Mesenchymal stem cell (in vitro differentiated cells and primary cell): ENCODE data around the gene ZGPAT.

Experiments
- DNase-seq: peaks from one replicate; pipeline ENCODE4 v3.0.0-alpha.2; 2013
- H2AFZ ChIP-seq: one replicate; pipeline ENCODE4 v1.6.1; 2013; ENCODE audit warnings: low read depth, mild to moderate bottlenecking, control low read depth, inconsistent platforms, low read length, moderate library complexity
- H2AK5ac ChIP-seq: 2 replicates; pipeline ENCODE4 v1.6.1; 2013; ENCODE audit warnings: low read length, moderate library complexity, mild to moderate bottlenecking, inconsistent platforms; ENCODE audit not compliant: severe bottlenecking
- H2BK120ac ChIP-seq: one replicate; pipeline ENCODE4 v1.6.1; 2013; ENCODE audit warnings: low read depth, mild to moderate bottlenecking, inconsistent platforms, low read length, moderate library complexity
- H2BK12ac ChIP-seq, 2 experiments: one replicate each; pipeline ENCODE4 v1.6.1; 2013; ENCODE audit warnings: inconsistent platforms in 2 of 2, low read length in 2 of 2, mild to moderate bottlenecking in 2 of 2, moderate library complexity in 2 of 2, control low read depth in 1 of 2
- H2BK15ac ChIP-seq: one replicate; pipeline ENCODE4 v1.6.1; 2013; ENCODE audit warnings: mild to moderate bottlenecking, low read depth, inconsistent platforms; ENCODE audit not compliant: poor library complexity, severe bottlenecking
- H2BK5ac ChIP-seq: 2 replicates; pipeline ENCODE4 v1.6.1; 2013; ENCODE audit warnings: low read depth, mild to moderate bottlenecking, low read length, control low read depth, inconsistent platforms; ENCODE audit not compliant: poor library complexity, severe bottlenecking
- H3K14ac ChIP-seq, 2 experiments: one replicate each; pipeline ENCODE4 v1.6.1; 2013; ENCODE audit warnings: inconsistent platforms in 2 of 2, low read length in 2 of 2, control low read depth in 1 of 2, mild to moderate bottlenecking in 1 of 2, moderate library complexity in 1 of 2
- H3K18ac ChIP-seq, 2 experiments: one replicate each; pipeline ENCODE4 v1.6.1; 2013; ENCODE audit warnings: inconsistent platforms in 2 of 2, low read length in 2 of 2, control low read depth in 1 of 2, low read depth in 1 of 2, mild to moderate bottlenecking in 1 of 2
- H3K23ac ChIP-seq, 2 experiments: one replicate each; pipeline ENCODE4 v1.6.1; 2013; ENCODE audit warnings: inconsistent platforms in 2 of 2, low read length in 2 of 2, mild to moderate bottlenecking in 2 of 2, moderate library complexity in 2 of 2, control low read depth in 1 of 2
- H3K27ac ChIP-seq: 2 replicates; pipeline ENCODE4 v1.5.1; 2013; ENCODE audit warnings: mild to moderate bottlenecking, moderate library complexity, low read length, control low read depth, inconsistent platforms; ENCODE audit not compliant: poor library complexity, severe bottlenecking
- H3K27me3 ChIP-seq, 2 experiments: 2 replicates each; pipeline versions ENCODE4 v1.6.1 to v1.7.0; 2013; ENCODE audit warnings: low read length in 2 of 2, mild to moderate bottlenecking in 2 of 2, moderate library complexity in 2 of 2, control low read depth in 1 of 2, inconsistent platforms in 1 of 2; ENCODE audit not compliant: control insufficient read depth in 1 of 2, insufficient read depth in 1 of 2
- H3K36me3 ChIP-seq, 2 experiments: 2 replicates each; pipeline versions ENCODE4 v1.6.1 to v1.7.0; 2013; ENCODE audit warnings: low read length in 2 of 2, control low read depth in 1 of 2, inconsistent platforms in 1 of 2, low read depth in 1 of 2, mild to moderate bottlenecking in 1 of 2; ENCODE audit not compliant: insufficient read depth in 2 of 2, control insufficient read depth in 1 of 2
- H3K4ac ChIP-seq, 2 experiments: one replicate each; pipeline ENCODE4 v1.6.1; 2013; ENCODE audit warnings: inconsistent platforms in 2 of 2, low read length in 2 of 2, mild to moderate bottlenecking in 2 of 2, moderate library complexity in 2 of 2, control low read depth in 1 of 2, low read depth in 1 of 2
- H3K4me1 ChIP-seq: 2 replicates; pipeline ENCODE4 v1.6.1; 2013; ENCODE audit warnings: low read depth, low read length, control low read depth; ENCODE audit not compliant: control insufficient read depth, insufficient read depth
- H3K4me2 ChIP-seq: 2 replicates; pipeline ENCODE4 v1.6.1; 2013; ENCODE audit warnings: low read length, mild to moderate bottlenecking, inconsistent platforms; ENCODE audit not compliant: poor library complexity, severe bottlenecking
- H3K4me3 ChIP-seq, 2 experiments: 2 replicates each; pipeline versions ENCODE4 v1.5.1 to v1.7.0; 2013; ENCODE audit warnings: low read length in 2 of 2, mild to moderate bottlenecking in 2 of 2, control low read depth in 1 of 2, low read depth in 1 of 2; ENCODE audit not compliant: insufficient read depth in 1 of 2
- H3K79me1 ChIP-seq: replicated peaks from 2 replicates; pipeline ENCODE4 v1.6.1; 2013; ENCODE audit warnings: mild to moderate bottlenecking, control low read depth, low read length, inconsistent platforms; ENCODE audit not compliant: poor library complexity, severe bottlenecking
- H3K9ac ChIP-seq: 2 replicates; pipeline ENCODE4 v1.7.0; 2013; ENCODE audit warnings: mild to moderate bottlenecking, low read length, moderate library complexity
- H3K9me3 ChIP-seq: 2 replicates; pipeline ENCODE4 v1.7.0; 2013; ENCODE audit warnings: mild to moderate bottlenecking, low read length; ENCODE audit not compliant: control insufficient read depth
- H4K8ac ChIP-seq: one replicate; pipeline ENCODE4 v1.6.1; 2013; ENCODE audit warnings: inconsistent platforms, mild to moderate bottlenecking, low read length, moderate library complexity
- H4K91ac ChIP-seq: one replicate; pipeline ENCODE4 v1.6.1; 2013; ENCODE audit warnings: mild to moderate bottlenecking, low read length, inconsistent platforms
- WGBS: methylation state at CpG from one replicate; pipeline ENCODE4 v1.1.7; 2013; ENCODE audit warnings: mixed read lengths; 5-methylcytosine and 5-hydroxymethylcytosine counted together

Gene ZGPAT

GRCh38 chr20:63673951-63674350 lies 33.9 kb upstream of the ZGPAT start:
- Histone ChIP-seq H3K36me3 (peaks cover 67 to 69% of the 10 kb centered on the region in 2 experiments), H4K91ac (no peak overlapping the region), H3K27me3 (no peaks in the 10 kb centered on the region), H3K4me1 (peaks cover 1% of the 10 kb centered on the region), H3K4ac (no peak overlapping the region), H4K8ac (no peak overlapping the region), H3K4me2 (no peak overlapping the region), H3K14ac (no peak overlapping the region), H2BK120ac (no peak overlapping the region), H2BK12ac (no peak overlapping the region), H3K27ac (no peak overlapping the region), H2BK15ac (no peak overlapping the region), H3K23ac (no peak overlapping the region), H3K79me1 (peaks cover 3% of the 10 kb centered on the region), H2BK5ac (no peak overlapping the region), H3K9ac (no peak overlapping the region), H2AK5ac (no peak overlapping the region), H3K4me3 (no peak overlapping the region), H3K9me3 (no peaks in the 10 kb centered on the region), H2AFZ (no peak overlapping the region), H3K18ac (no peak overlapping the region)
- 97% methylated on average over 14 of the region's 14 CpGs for WGBS
- DNase-seq = no peak

- Histone ChIP-seq H3K4me2 (no peak overlapping the region), H3K36me3 (peaks cover 69 to 80% of the 10 kb centered on the region in 2 experiments), H3K14ac (no peak overlapping the region), H3K79me1 (peaks cover 3% of the 10 kb centered on the region), H3K4me3 (no peak overlapping the region), H3K4ac (no peak overlapping the region), H2BK120ac (no peak overlapping the region), H3K4me1 (peaks cover 6% of the 10 kb centered on the region), H2AK5ac (no peak overlapping the region), H3K18ac (no peak overlapping the region), H3K9me3 (no peaks in the 10 kb centered on the region), H2BK5ac (no peak overlapping the region), H2BK12ac (no peak overlapping the region), H4K8ac (peak overlapping the region; percentile 14), H3K27me3 (no peaks in the 10 kb centered on the region), H3K9ac (no peak overlapping the region), H2BK15ac (no peak overlapping the region), H4K91ac (no peak overlapping the region), H3K23ac (no peak overlapping the region), H2AFZ (no peak overlapping the region), H3K27ac (no peak overlapping the region)
- no peak for DNase-seq
- 97% methylated on average over 18 of the region's 20 CpGs for WGBS
Observed at GRCh38 chr20:63675681-63676368, 32.0 kb upstream of the ZGPAT start.

GRCh38 chr20:63678071-63678470 lies 29.8 kb upstream of the ZGPAT start:
- Histone ChIP-seq H2AK5ac (no peak overlapping the region), H3K27ac (no peak overlapping the region), H2BK5ac (no peak overlapping the region), H2AFZ (no peak overlapping the region), H3K4me3 (no peak overlapping the region), H3K36me3 (peaks cover 60 to 72% of the 10 kb centered on the region in 2 experiments), H2BK12ac (no peak overlapping the region), H3K4me1 (peaks cover 19% of the 10 kb centered on the region), H3K9ac (no peak overlapping the region), H3K14ac (no peak overlapping the region), H3K27me3 (no peaks in the 10 kb centered on the region), H3K18ac (no peak overlapping the region), H4K91ac (no peak overlapping the region), H3K4ac (no peak overlapping the region), H2BK15ac (no peak overlapping the region), H3K79me1 (peaks cover 1% of the 10 kb centered on the region), H3K9me3 (no peaks in the 10 kb centered on the region), H3K4me2 (no peak overlapping the region), H2BK120ac (no peak overlapping the region), H4K8ac (no peak overlapping the region), H3K23ac (no peak overlapping the region)
- 93% methylated on average over 12 of the region's 13 CpGs for WGBS
- DNase-seq = no peak

GRCh38 chr20:63678667-63679465 lies 29.0 kb upstream of the ZGPAT start:
- no peaks in the 10 kb centered on the region for H3K27me3 ChIP-seq
- H2BK12ac ChIP-seq = no peak overlapping the region
- no peak overlapping the region for H3K4ac ChIP-seq
- H3K4me2 ChIP-seq = no peak overlapping the region
- DNase-seq = no peak
- no peak overlapping the region for H4K8ac ChIP-seq
- no peak overlapping the region for H2BK5ac ChIP-seq
- H2AK5ac ChIP-seq = no peak overlapping the region
- H3K9me3 ChIP-seq = no peaks in the 10 kb centered on the region
- H2BK120ac ChIP-seq = no peak overlapping the region
- 94% methylated on average over 38 of the region's 38 CpGs for WGBS
- H3K79me1 ChIP-seq = peaks cover 1% of the 10 kb centered on the region
- no peak overlapping the region for H4K91ac ChIP-seq
- no peak overlapping the region for H3K9ac ChIP-seq
- H3K27ac ChIP-seq = no peak overlapping the region
- H3K23ac ChIP-seq = no peak overlapping the region
- no peak overlapping the region for H2AFZ ChIP-seq
- no peak overlapping the region for H2BK15ac ChIP-seq
- H3K4me3 ChIP-seq = no peak overlapping the region
- H3K36me3 ChIP-seq = peaks cover 56 to 67% of the 10 kb centered on the region in 2 experiments
- peaks cover 25% of the 10 kb centered on the region for H3K4me1 ChIP-seq
- no peak overlapping the region for H3K18ac ChIP-seq
- H3K14ac ChIP-seq = no peak overlapping the region
